Measurements from ENCODE around the gene GRIK5.

GRCh38 chr19:41978470-41978869 is 91.5 kb downstream of the GRIK5 start:
- no peak for TF ChIP-seq CTCF (IDR thresholded peaks at IDR 0.05)
- TF ChIP-seq POLR2A (IDR thresholded peaks at IDR 0.05) = no peak

Measured in right lobe of liver (tissue), 4 donors.